K562 (cell line): ENCODE measurements around the gene KMT2D. TPM values are rescaled to one million over a fixed set of nuclear protein-coding genes. Genes with fewer than 3 reads are reported as not detected.

ENCODE experiments used
- EGR1 ChIP-seq: fragments of 450-650 bp; conservative IDR thresholded peaks from 2 replicates; pipeline ENCODE4 v1.6.1; 2017; ENCODE audit warnings: mild to moderate bottlenecking
- EP400 ChIP-seq: fragments of 450-650 bp; IDR thresholded peaks from 2 replicates; pipeline ENCODE4 v1.6.1; 2017; ENCODE audit warnings: antibody characterized with exemption, mild to moderate bottlenecking, moderate library complexity
- FOXJ2 ChIP-seq: fragments of 200-800 bp; sonication (Bioruptor generic); IDR thresholded peaks from 2 replicates; pipeline ENCODE4 v1.6.1; 2016; ENCODE audit warnings: missing genetic modification characterization, missing compliant biosample characterization
- GATAD2A ChIP-seq: fragments of 450-650 bp; IDR thresholded peaks from 2 replicates; pipeline ENCODE4 v1.6.1; 2017
- HES1 ChIP-seq: fragments of 450-650 bp; IDR thresholded peaks from 2 replicates; pipeline ENCODE4 v1.6.1; 2016; ENCODE audit warnings: low read depth, mild to moderate bottlenecking, moderate library complexity
- KDM1A ChIP-seq, 2 experiments: fragments of 450-650 bp; IDR thresholded peaks; 2 replicates each; pipeline ENCODE4 v1.6.1; 2016; ENCODE audit warnings: mild to moderate bottlenecking in 2 of 2
- MBD2 ChIP-seq: sonication (generic); IDR thresholded peaks from 2 replicates; pipeline ENCODE4 v1.6.1; 2016; ENCODE audit warnings: low read depth, borderline replicate concordance
- MEF2A ChIP-seq: IDR thresholded peaks from 2 replicates; pipeline ENCODE4 v1.6.1; 2011; ENCODE audit warnings: low read depth, mild to moderate bottlenecking, low read length, moderate library complexity; ENCODE audit not compliant: control insufficient read depth
- NFIX ChIP-seq: fragments of 250-450 bp; sonication (Bioruptor Pico); IDR thresholded peaks from 2 replicates; pipeline ENCODE4 v1.4.0; 2020; ENCODE audit warnings: low read depth, mild to moderate bottlenecking, moderate library complexity
- PML ChIP-seq: IDR thresholded peaks from 2 replicates; pipeline ENCODE4 v1.6.1; 2012; ENCODE audit warnings: low read length, inconsistent platforms
- PTBP1 ChIP-seq: fragments of 200-400 bp; formaldehyde crosslinking; IDR thresholded peaks from 2 replicates; pipeline ENCODE4 v1.6.1; 2017; ENCODE audit warnings: low read depth, low read length
- SRSF3 ChIP-seq: fragments of 200-400 bp; formaldehyde crosslinking; IDR thresholded peaks from 2 replicates; pipeline ENCODE4 v1.6.1; 2016; ENCODE audit warnings: mild to moderate bottlenecking, low read length, moderate library complexity; ENCODE audit not compliant: insufficient read depth
- TAF1 ChIP-seq: IDR thresholded peaks from 2 replicates; pipeline ENCODE4 v1.6.1; 2011; ENCODE audit warnings: mild to moderate bottlenecking, low read length, moderate library complexity; ENCODE audit not compliant: insufficient read depth, control insufficient read depth, severe bottlenecking; ENCODE audit errors: extremely low read depth
- THRAP3 ChIP-seq: fragments of 450-650 bp; IDR thresholded peaks from 2 replicates; pipeline ENCODE4 v1.6.1; 2016; ENCODE audit warnings: mild to moderate bottlenecking, inconsistent platforms, borderline replicate concordance
- ZNF511 ChIP-seq: sonication (generic); formaldehyde crosslinking; IDR thresholded peaks from 2 replicates; pipeline ENCODE4 v1.8.0; 2022; ENCODE audit warnings: mild to moderate bottlenecking, missing genetic modification reagents
- polyA plus RNA-seq, 8 experiments: library from polyadenylated mRNA; depleted of rRNA in 4 of 8; stranded (reverse) in 5 of 8; unstranded in 3 of 8; fragments of >200 nt; fragmentation: Nextera tagmentation in 2 of 8; fragmentation: Illumina TruSeq in 1 of 8; extraction: Ambion mirVana in 2 of 8; extraction: Trizol in 1 of 8; gene quantifications; 2 replicates each; pipeline versions ENCODE4 v1.2.1 to v1.2.3, GENCODE V29; 2011 to 2014; ENCODE audit warnings: inconsistent platforms in 1 of 8, missing spikeins in 1 of 8
- total RNA-seq, 7 experiments: library from RNA; depleted of rRNA in 6 of 7; stranded (reverse); fragments of >200 nt in 6 of 7; fragmentation: Illumina TruSeq in 2 of 7; extraction: Trizol in 2 of 7; gene quantifications; 2 replicates each; pipeline versions ENCODE4 v1.2.1 to v1.2.3, GENCODE V29; 2011 to 2021; ENCODE audit warnings: low replicate concordance in 1 of 7
- TF ChIP-seq, protein P1 (sequence below): sonication (generic); formaldehyde crosslinking; IDR thresholded peaks from 2 replicates; pipeline ENCODE4 v1.8.0; 2022; ENCODE audit warnings: missing genetic modification reagents, mild to moderate bottlenecking, moderate library complexity, borderline replicate concordance
- TF ChIP-seq, protein P2 (sequence below): sonication (generic); formaldehyde crosslinking; IDR thresholded peaks from 2 replicates; pipeline ENCODE4 v1.8.1; 2022; ENCODE audit warnings: missing genetic modification reagents
- TF ChIP-seq, protein P3 (sequence below): sonication (generic); formaldehyde crosslinking; IDR thresholded peaks from 2 replicates; pipeline ENCODE4 v1.9.0; 2022; ENCODE audit warnings: mild to moderate bottlenecking, missing genetic modification reagents
- TF ChIP-seq, protein P4 (sequence below): sonication (generic); formaldehyde crosslinking; IDR thresholded peaks from 2 replicates; pipeline ENCODE4 v1.8.0; 2022; ENCODE audit warnings: mild to moderate bottlenecking, missing genetic modification reagents

The KMT2D gene
- total and polyA plus RNA-seq, 9 of the 15 experiments (the other 6 are each of a cell fraction or from before 2014, with no cell fraction given): 0.22 to 93.7 (median 13.7) TPM

- TF ChIP-seq EGR1: peak; percentile 37; the same call in 1 of the 2 replicates
- TF ChIP-seq FOXJ2: peak; percentile 76
- TF ChIP-seq MBD2: peak; percentile 81
- TF ChIP-seq, protein P1, sequence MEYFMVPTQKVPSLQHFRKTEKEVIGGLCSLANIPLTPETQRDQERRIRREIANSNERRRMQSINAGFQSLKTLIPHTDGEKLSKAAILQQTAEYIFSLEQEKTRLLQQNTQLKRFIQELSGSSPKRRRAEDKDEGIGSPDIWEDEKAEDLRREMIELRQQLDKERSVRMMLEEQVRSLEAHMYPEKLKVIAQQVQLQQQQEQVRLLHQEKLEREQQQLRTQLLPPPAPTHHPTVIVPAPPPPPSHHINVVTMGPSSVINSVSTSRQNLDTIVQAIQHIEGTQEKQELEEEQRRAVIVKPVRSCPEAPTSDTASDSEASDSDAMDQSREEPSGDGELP (CRISPR knock-in tag): peak; percentile 84
- TF ChIP-seq GATAD2A: peak; percentile 97
- peak in 1 of 2 experiments; percentile 57; a peak in 1 of 4 replicates for TF ChIP-seq KDM1A (IDR thresholded peaks at IDR 0.05)
- TF ChIP-seq HES1: 0 out of 2 replicates have a peak, but pooled peaks have one; percentile 53
- 0 out of 2 replicates have a peak, but pooled peaks have one; percentile 54 for TF ChIP-seq SRSF3
- TF ChIP-seq PTBP1: 0 out of 2 replicates have a peak, but pooled peaks have one; percentile 63
- TF ChIP-seq, protein P2, sequence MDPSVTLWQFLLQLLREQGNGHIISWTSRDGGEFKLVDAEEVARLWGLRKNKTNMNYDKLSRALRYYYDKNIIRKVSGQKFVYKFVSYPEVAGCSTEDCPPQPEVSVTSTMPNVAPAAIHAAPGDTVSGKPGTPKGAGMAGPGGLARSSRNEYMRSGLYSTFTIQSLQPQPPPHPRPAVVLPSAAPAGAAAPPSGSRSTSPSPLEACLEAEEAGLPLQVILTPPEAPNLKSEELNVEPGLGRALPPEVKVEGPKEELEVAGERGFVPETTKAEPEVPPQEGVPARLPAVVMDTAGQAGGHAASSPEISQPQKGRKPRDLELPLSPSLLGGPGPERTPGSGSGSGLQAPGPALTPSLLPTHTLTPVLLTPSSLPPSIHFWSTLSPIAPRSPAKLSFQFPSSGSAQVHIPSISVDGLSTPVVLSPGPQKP (CRISPR knock-in tag): no peak
- peak; percentile 73 for TF ChIP-seq PML
- no peak for TF ChIP-seq NFIX
- TF ChIP-seq ZNF511 (CRISPR knock-in tag): peak; percentile 91
- TF ChIP-seq TAF1: peak; percentile 97
- 0 out of 2 replicates have a peak, but pooled peaks have one; percentile 36 for TF ChIP-seq MEF2A
- TF ChIP-seq THRAP3: peak; percentile 38; the same call in 1 of the 2 replicates
- TF ChIP-seq, protein P3, sequence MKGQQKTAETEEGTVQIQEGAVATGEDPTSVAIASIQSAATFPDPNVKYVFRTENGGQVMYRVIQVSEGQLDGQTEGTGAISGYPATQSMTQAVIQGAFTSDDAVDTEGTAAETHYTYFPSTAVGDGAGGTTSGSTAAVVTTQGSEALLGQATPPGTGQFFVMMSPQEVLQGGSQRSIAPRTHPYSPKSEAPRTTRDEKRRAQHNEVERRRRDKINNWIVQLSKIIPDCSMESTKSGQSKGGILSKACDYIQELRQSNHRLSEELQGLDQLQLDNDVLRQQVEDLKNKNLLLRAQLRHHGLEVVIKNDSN (CRISPR knock-in tag): peak; percentile 80
- TF ChIP-seq, protein P4, sequence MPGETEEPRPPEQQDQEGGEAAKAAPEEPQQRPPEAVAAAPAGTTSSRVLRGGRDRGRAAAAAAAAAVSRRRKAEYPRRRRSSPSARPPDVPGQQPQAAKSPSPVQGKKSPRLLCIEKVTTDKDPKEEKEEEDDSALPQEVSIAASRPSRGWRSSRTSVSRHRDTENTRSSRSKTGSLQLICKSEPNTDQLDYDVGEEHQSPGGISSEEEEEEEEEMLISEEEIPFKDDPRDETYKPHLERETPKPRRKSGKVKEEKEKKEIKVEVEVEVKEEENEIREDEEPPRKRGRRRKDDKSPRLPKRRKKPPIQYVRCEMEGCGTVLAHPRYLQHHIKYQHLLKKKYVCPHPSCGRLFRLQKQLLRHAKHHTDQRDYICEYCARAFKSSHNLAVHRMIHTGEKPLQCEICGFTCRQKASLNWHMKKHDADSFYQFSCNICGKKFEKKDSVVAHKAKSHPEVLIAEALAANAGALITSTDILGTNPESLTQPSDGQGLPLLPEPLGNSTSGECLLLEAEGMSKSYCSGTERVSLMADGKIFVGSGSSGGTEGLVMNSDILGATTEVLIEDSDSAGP (CRISPR knock-in tag): peak; percentile 71; the same call in 1 of the 2 replicates
- TF ChIP-seq EP400: peak; percentile 99
Measured at GRCh38 chr12:49060237-49061156, at the start of gene KMT2D (continued).
